WERI-Rb-1 (cell line): ENCODE data around the gene CCDC158.

Experiments
- DNase-seq: peaks from one replicate; pipeline ENCODE4 v3.0.0-alpha.2; 2020
- H3K27ac ChIP-seq: fragments of 250-450 bp; sonication (Bioruptor Pico); 2 replicates; pipeline ENCODE4 v1.5.1; 2020; ENCODE audit warnings: mild to moderate bottlenecking, moderate library complexity
- H3K27me3 ChIP-seq: fragments of 250-450 bp; sonication (Bioruptor Pico); 2 replicates; pipeline ENCODE4 v1.5.1; 2021; ENCODE audit warnings: mild to moderate bottlenecking, low read depth, moderate library complexity; ENCODE audit not compliant: insufficient read depth, severe bottlenecking
- H3K36me3 ChIP-seq: fragments of 250-450 bp; sonication (Bioruptor Pico); 2 replicates; pipeline ENCODE4 v1.5.1; 2020; ENCODE audit warnings: mild to moderate bottlenecking, moderate library complexity
- H3K4me3 ChIP-seq: 2 replicates; pipeline ENCODE4 v1.5.1; 2011; ENCODE audit warnings: low read depth, mild to moderate bottlenecking, control low read depth, low read length
- H3K9me3 ChIP-seq: fragments of 250-450 bp; sonication (Bioruptor Pico); 2 replicates; pipeline ENCODE4 v1.5.1; 2021; ENCODE audit warnings: mild to moderate bottlenecking, moderate library complexity; ENCODE audit not compliant: severe bottlenecking
- TF ChIP-seq, protein P1 (sequence below): IDR thresholded peaks from 2 replicates; pipeline ENCODE4 v1.5.1; 2011; ENCODE audit warnings: low read depth, mild to moderate bottlenecking, control low read depth, inconsistent platforms, low read length

CCDC158 gene

DNA sequence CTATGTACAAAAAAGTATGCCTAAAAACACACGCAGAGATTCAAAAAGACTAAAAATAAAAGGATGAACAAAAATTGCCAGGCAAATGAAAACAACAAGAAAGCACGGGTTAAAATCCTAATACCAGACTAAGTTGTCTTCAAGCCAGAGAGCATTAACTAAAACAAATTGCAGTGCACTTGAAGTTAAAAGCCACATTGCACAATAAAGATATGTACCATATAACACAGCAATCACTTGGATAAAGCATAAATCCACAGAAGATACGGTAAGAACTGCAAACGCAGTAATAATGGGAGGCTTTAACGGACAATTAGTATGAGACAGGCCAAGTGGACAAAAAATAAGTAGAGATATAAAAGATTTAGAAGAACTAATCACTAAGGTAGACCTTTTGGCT lies 14.9 kb downstream of the CCDC158 start:
- Histone ChIP-seq H3K9me3 (no peaks in the 10 kb centered on the region), H3K27me3 (no peaks in the 10 kb centered on the region), H3K27ac (no peak overlapping the region), H3K4me3 (no peak overlapping the region), H3K36me3 (no peaks in the 10 kb centered on the region)
- TF ChIP-seq, protein P1, sequence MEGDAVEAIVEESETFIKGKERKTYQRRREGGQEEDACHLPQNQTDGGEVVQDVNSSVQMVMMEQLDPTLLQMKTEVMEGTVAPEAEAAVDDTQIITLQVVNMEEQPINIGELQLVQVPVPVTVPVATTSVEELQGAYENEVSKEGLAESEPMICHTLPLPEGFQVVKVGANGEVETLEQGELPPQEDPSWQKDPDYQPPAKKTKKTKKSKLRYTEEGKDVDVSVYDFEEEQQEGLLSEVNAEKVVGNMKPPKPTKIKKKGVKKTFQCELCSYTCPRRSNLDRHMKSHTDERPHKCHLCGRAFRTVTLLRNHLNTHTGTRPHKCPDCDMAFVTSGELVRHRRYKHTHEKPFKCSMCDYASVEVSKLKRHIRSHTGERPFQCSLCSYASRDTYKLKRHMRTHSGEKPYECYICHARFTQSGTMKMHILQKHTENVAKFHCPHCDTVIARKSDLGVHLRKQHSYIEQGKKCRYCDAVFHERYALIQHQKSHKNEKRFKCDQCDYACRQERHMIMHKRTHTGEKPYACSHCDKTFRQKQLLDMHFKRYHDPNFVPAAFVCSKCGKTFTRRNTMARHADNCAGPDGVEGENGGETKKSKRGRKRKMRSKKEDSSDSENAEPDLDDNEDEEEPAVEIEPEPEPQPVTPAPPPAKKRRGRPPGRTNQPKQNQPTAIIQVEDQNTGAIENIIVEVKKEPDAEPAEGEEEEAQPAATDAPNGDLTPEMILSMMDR: no peak
- DNase-seq: no peak

DNA sequence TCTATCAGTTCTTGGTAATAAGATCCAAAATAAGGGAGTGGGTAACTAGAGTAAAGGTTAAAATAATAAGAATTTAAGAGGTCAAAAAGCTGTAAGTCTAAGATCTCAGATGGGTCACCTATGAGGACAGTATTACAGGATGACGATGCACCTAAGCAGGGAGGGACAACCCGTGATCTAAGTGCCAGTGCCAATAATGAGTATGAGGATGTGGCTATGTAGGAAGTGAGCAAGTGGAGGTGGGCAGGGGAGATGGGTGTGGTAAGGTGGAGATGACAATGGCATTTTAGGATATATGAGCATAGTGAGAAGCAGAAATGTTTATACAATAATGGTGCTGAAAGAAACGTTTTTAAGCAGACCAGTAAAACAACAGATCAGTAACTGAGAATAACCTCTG lies 19.3 kb downstream of the CCDC158 start:
- Histone ChIP-seq H3K36me3 (no peaks in the 10 kb centered on the region), H3K27ac (no peak overlapping the region), H3K9me3 (no peaks in the 10 kb centered on the region), H3K27me3 (no peaks in the 10 kb centered on the region), H3K4me3 (no peak overlapping the region)
- DNase-seq: no peak
- TF ChIP-seq, protein P1: no peak

DNA sequence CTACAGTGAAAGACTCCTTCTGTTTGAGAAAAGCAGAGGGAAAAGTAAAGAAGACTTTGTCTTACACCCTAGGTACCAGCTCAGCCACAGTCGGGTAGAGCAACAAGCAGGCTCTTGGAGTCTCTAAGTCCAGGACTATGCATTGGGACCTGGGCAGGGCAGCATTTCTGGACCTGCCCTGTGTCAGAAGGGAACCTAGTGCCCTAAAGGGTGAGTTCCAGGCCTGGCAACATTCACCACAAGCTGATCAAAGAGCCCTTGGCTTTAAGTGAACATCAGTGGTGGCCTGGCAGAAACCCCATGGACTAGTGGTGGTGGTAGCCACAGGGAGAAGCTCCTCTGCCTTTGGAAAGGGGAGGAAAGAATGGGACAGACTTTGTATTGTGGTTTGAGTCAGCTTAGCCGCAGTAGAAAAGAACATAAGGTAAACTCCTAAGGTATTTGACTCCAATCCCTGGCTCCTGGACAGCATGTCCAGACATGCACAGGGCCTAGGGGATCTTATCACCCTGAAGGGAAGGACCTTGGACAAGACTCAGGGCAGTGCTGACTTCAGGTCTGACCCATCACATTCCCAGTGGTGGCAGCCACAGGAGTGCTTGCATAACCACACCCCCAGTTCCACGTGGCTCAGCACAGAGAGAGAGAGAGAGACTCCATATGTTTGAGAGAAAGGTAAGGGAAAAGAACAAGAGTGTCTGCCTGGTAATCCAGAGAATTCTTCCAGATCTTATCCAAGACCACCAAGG lies 32.6 kb downstream of the CCDC158 start:
- H3K27me3 ChIP-seq: no peaks in the 10 kb centered on the region
- H3K4me3 ChIP-seq: no peak overlapping the region
- H3K36me3 ChIP-seq: no peaks in the 10 kb centered on the region
- H3K27ac ChIP-seq: peak overlapping the region; percentile 7
- TF ChIP-seq, protein P1: no peak
- DNase-seq: peak; percentile 50
- no peaks in the 10 kb centered on the region for H3K9me3 ChIP-seq

DNA sequence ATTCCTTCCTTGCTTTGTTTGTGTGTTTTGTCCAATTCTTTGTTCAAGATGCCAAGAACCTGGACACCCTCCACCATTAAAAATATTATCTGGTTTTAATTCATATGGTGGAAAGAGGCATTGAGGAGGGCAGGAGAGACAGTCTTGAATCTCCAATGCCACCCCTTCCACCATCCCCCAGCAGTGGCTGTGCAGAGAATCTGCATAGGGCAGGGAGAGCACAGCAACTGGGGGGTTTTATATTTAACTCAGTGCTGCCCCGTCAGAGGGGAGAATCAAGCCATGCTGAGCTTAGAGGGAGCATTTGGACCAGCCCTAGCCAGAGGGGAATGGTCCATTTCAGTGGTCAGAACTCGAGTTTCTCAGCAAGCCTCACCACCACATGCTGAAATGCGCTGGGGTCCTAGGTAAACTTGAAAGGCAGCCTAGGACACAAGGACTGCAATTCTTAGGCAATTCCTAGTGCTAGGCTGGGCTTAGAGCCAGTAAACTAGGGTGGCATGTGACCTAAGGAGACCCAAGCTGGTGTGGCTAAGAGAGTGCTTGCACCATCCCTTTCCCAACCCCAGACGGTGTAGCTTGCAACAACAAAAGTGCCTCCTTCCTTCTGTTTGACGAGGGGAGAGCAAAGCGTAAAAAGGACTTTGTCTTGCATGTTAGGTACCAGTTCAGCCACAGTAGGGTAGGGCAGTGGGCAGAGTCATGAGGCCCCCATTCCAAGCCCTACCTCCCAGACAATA lies 34.2 kb downstream of the CCDC158 start:
- H3K27me3 ChIP-seq: no peaks in the 10 kb centered on the region
- no peaks in the 10 kb centered on the region for H3K9me3 ChIP-seq
- H3K27ac ChIP-seq: no peak overlapping the region
- DNase-seq: no peak
- H3K36me3 ChIP-seq: no peaks in the 10 kb centered on the region
- H3K4me3 ChIP-seq: no peak overlapping the region
- TF ChIP-seq, protein P1: no peak

DNA sequence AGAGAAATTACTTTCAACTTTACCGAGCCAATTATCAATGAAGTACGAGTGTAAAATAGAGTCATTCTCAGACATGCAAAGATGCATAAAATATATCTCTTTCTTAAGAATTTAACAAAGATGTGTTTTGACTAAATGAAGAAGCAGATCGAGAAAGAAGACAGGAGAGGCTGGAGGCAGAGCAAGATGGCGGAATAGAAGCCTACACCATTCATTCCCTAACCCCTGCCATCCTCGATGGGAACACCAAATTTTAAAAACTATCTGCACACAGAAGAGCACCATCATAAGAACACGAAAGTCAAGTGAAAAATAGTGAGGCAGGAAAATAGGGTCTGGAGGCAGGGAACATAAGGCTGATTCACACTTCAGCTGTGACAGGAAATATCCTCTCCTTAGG lies 35.0 kb downstream of the CCDC158 start:
- no peaks in the 10 kb centered on the region for H3K27me3 ChIP-seq
- TF ChIP-seq, protein P1: no peak
- DNase-seq: no peak
- H3K9me3 ChIP-seq: peaks cover 2% of the 10 kb centered on the region
- no peak overlapping the region for H3K27ac ChIP-seq
- no peaks in the 10 kb centered on the region for H3K36me3 ChIP-seq
- H3K4me3 ChIP-seq: no peak overlapping the region
